Measurements from ENCODE around the gene ABCA4.

Gene ABCA4

GRCh38 chr1:94095112-94095637, 25.8 kb downstream of the ABCA4 start:
- no peak overlapping the region for H3K4me3 Mint-ChIP-seq
- H3K4me1 Mint-ChIP-seq = peaks cover 85% of the 10 kb centered on the region
- H3K9me3 Mint-ChIP-seq = no peaks in the 10 kb centered on the region
- TF ChIP-seq CTCF (IDR thresholded peaks at IDR 0.05) = no peak
- H3K27me3 Mint-ChIP-seq (ENCODE audit: low read depth, poor library complexity) = peaks cover 3% of the 10 kb centered on the region
- no peak for DNase-seq
- no peaks in the 10 kb centered on the region for H3K36me3 Mint-ChIP-seq (ENCODE audit: low read depth)
- H3K27ac Mint-ChIP-seq = no peak overlapping the region

GRCh38 chr1:94094469-94095111, 26.4 kb downstream of the ABCA4 start:
- Mint-ChIP-seq H3K36me3 (ENCODE audit: low read depth) (no peaks in the 10 kb centered on the region), H3K4me3 (peak overlapping the region; percentile 56), H3K9me3 (no peaks in the 10 kb centered on the region), H3K27ac (peak overlapping the region; percentile 92), H3K27me3 (ENCODE audit: low read depth, poor library complexity) (peaks cover 3% of the 10 kb centered on the region), H3K4me1 (peaks cover 81% of the 10 kb centered on the region)
- no peak for TF ChIP-seq CTCF (IDR thresholded peaks at IDR 0.05)
- DNase-seq = no peak

GRCh38 chr1:94093996-94094395, 27.0 kb downstream of the ABCA4 start:
- TF ChIP-seq CTCF (IDR thresholded peaks at IDR 0.05) = no peak
- Mint-ChIP-seq H3K36me3 (ENCODE audit: low read depth) (no peaks in the 10 kb centered on the region), H3K4me1 (peaks cover 79% of the 10 kb centered on the region), H3K9me3 (no peaks in the 10 kb centered on the region), H3K27me3 (ENCODE audit: low read depth, poor library complexity) (peaks cover 3% of the 10 kb centered on the region), H3K4me3 (peak overlapping the region; percentile 56), H3K27ac (peak overlapping the region; percentile 92)
- DNase-seq = no peak

DNA sequence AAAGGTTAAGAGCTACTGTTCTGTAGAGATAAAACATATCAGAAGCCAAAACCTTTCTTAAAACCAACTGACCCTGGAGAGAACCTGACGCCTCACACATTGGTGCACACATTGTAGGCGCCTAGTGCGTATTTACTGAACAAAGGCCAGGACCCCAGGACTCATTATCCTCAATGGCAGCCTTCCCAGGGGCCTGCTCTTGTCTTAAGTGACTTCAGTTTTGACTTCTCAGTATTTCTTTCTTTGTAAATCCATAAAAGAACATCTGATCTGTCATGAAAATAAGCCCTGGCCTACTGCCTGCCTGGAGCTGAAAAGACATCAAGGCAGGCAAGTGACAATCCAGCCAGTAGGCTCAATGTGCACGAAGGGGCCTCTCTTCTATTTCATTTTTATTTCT, 27.6 kb downstream of the ABCA4 start:
- Mint-ChIP-seq H3K4me3 (no peak overlapping the region), H3K27me3 (ENCODE audit: low read depth, poor library complexity) (peaks cover 3% of the 10 kb centered on the region), H3K27ac (no peak overlapping the region), H3K9me3 (no peaks in the 10 kb centered on the region), H3K36me3 (ENCODE audit: low read depth) (no peaks in the 10 kb centered on the region), H3K4me1 (peaks cover 73% of the 10 kb centered on the region)
- no peak for DNase-seq
- no peak for TF ChIP-seq CTCF (IDR thresholded peaks at IDR 0.05)

DNA sequence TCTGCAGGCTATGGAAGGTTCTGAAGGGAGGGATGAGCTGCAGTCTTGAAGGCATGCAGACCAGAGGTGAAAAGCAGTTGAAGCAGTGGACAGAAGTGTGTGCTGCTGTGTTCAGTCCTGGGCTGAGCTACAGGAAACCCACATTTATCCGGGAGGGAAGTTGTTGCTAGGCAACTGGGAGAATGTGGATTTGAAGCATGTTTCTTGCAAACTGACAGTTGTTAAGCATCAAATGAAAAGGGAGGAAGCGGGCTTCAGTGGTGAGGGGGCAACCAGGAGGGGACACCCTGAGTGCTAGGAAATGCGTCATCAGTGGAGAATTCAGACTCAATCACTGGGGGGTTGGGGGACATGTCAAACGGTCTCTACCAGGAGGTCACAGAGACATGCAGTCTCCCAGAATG, 28.7 kb downstream of the ABCA4 start:
- H3K27me3 Mint-ChIP-seq (ENCODE audit: low read depth, poor library complexity) = peaks cover 3% of the 10 kb centered on the region
- H3K4me1 Mint-ChIP-seq = peaks cover 67% of the 10 kb centered on the region
- H3K9me3 Mint-ChIP-seq = no peaks in the 10 kb centered on the region
- no peak for DNase-seq
- no peaks in the 10 kb centered on the region for H3K36me3 Mint-ChIP-seq (ENCODE audit: low read depth)
- no peak overlapping the region for H3K4me3 Mint-ChIP-seq
- TF ChIP-seq CTCF (IDR thresholded peaks at IDR 0.05) = no peak
- peak overlapping the region; percentile 24 for H3K27ac Mint-ChIP-seq

- H3K36me3 Mint-ChIP-seq (ENCODE audit: low read depth) = no peaks in the 10 kb centered on the region
- H3K27ac Mint-ChIP-seq = no peak overlapping the region
These were observed 30.2 kb downstream of the ABCA4 start for GRCh38 chr1:94090761-94091160.

More at GRCh38 chr1:94090761-94091160, 30.2 kb downstream of the ABCA4 start:
- no peak for TF ChIP-seq CTCF (IDR thresholded peaks at IDR 0.05)
- Mint-ChIP-seq H3K4me1 (peaks cover 57% of the 10 kb centered on the region), H3K9me3 (no peaks in the 10 kb centered on the region), H3K4me3 (no peak overlapping the region), H3K27me3 (ENCODE audit: low read depth, poor library complexity) (peaks cover 3% of the 10 kb centered on the region)
- DNase-seq = no peak

Measured in nephron progenitor cell (in vitro differentiated cells).